Stimulated activated CD8-positive, alpha-beta memory T cell treated with anti-CD3 and anti-CD28 coated beads, Interleukin-15, amount 100 ng/mL, for 48 hours (primary cell): ENCODE results near the gene TUBA4A.
A peak's percentile ranks its signal among the peaks of the same experiment; 100 is the strongest.
"Not testable (repeated sequence)": the region's sequence is repeated elsewhere in the genome, so short reads cannot be mapped to it uniquely, and the experiment has no call there.

Experiments
- DNase-seq, 2 donors: peaks; one replicate each; pipeline ENCODE4 v3.0.0-alpha.2; 2020; ENCODE audit warnings: low read depth in 2 of 2

The TUBA4A gene

DNA sequence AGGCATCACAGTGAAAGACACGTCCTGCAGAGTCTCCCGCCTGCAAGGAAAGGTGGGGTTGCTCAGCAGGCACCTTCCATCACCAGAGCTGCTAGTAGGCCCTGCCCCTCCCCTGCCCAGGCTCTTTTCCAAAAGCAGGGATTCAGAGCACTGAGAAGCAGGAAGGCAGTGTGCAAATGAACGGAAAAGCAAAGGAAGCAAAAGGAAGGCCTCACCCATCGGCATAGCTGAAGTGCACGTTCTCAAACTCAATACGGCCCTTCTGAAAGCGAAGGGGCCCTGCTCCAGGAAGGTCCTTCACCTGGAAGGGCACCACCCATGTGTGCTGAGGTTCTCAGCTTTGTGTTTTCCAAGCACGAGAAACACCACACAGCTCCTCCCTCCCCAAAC, 40.7 kb downstream of the TUBA4A start:
- no peak for DNase-seq

DNA sequence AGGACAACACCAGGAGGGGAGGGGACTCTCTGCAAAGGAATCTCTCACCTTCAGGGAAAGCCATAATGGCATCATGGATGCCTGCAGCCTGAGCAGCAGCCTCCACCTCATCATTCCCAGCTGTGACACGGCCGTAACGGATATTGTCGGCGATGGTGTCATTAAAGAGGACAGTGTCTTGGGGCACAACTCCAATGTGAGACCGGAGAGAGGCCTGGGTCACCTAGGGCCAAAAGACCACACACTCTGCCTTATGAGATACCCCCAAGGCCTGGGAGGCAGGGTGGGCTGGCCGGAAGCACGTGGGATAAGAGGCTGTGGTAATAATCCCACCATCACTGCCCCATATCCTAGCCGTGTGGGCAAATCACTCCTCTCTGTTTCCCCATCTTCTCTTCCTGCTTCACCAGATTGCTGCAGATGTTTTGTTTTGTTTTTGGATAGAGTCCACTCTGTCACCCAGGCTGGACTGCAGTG, 42.8 kb downstream of the TUBA4A start:
- no peak for DNase-seq

DNA sequence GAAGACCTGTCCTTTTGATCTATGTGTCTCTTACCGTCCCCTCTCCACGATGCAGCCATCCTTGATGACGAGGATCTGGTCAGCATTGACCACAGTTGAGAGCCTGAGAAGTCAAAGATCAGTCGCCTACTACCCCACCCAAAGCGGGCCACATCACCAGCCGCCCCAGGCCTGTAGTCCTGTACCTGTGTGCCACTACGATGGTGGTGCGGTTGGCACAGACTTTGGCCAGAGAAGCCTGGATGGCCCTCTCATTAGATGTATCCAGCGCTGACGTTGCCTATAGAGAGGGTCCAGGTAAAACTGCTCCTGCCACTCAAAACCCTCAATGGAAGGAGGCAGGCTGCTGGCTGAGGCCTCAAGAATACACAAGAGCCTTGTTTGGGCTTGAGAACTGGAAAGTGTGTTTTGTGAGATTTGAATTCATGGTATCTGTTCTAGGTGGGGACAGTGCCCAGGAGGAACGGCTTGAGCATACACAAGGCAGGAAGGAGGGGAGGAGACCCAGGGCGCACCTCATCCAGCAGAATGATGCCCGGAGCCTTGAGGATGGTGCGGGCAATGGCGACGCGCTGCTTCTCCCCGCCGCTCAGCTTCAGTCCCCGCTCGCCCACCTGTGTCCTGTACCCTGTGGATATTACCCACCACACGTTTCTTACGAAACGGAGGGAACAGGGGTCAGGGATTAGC, 43.4 kb downstream of the TUBA4A start:
- DNase-seq, result no peak

DNA sequence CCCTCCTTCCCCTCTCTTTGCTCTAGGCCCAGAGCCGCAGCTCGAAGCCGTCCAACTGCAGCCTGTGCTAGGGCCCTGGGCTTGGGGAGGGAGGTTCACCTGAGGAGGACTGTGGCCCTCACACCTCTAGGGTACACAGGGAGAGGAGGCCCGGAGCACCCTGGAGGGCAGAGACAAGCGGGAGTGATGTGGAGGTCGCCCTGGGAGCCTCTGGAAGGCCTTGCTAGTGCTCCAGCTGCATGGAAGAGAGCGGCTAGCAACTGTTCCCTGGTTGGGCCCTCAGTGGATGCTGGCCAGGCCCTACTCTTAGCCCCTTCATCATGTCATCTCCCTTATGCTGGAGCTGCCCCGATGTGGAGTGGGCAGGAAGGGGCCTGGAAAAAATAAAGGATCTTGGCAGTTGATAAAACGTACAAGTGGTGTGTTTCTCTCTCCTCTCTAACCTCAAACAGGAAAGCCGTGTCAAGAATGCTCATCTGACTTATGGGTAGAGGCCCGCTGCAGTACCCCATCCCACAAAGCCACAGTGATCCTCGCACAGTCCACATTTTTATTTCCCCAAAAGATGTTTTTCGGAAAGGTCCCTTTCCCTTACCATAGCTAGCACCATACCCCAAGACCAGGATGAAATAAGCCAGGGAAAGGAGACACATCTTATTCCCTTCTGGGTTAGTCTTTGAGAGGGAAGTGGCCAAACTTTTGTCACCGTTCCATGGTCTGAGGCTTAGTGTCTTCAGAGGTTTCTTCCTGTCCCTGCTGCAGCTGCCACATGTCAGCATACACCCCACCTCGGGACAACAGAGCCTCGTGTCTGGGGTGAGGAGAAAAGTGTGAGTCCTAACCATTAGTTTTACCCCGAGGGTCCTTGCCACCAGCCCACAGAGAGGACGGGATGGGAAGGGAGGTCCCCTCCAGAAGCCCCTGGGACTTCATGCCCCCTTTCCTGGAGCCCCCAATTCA, 44.2 kb downstream of the TUBA4A start:
- DNase-seq, result no peak

DNA sequence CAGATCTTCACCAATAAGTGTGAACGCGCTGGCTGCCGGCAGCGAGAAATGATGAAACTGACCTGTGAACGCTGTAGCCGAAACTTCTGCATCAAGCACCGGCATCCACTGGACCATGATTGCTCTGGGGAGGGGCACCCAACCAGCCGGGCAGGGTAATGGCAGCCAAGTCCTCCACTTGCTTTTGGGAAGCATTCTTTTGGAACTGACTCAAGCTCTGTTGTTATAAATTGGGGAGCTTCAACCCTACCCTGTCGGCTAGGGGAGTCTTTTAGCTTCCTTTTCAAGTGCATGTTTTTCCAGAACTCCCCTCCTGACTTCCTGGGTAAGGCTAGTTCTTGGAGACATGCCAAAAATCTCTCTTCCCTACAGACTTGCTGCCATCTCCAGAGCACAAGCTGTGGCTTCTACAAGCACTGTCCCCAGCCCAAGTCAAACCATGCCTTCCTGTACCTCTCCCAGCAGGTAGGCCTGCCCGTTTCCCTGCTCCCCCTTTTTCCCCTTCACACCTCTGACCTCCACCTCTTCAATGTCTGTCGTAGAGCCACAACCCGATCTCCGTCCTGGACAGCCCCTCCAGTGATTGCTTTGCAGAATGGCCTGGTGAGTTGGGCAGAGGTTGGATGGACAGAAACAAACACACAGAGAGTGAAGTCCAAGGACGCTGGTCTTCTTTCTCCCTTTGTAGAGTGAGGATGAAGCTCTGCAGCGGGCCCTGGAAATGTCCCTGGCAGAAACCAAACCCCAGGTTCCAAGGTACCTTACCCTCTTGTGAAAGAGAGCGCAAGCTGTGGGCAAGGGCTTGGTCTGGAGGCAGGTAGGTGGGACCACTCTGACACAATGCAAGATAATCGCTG, 45.6 kb downstream of the TUBA4A start:
- no peak for DNase-seq

DNA sequence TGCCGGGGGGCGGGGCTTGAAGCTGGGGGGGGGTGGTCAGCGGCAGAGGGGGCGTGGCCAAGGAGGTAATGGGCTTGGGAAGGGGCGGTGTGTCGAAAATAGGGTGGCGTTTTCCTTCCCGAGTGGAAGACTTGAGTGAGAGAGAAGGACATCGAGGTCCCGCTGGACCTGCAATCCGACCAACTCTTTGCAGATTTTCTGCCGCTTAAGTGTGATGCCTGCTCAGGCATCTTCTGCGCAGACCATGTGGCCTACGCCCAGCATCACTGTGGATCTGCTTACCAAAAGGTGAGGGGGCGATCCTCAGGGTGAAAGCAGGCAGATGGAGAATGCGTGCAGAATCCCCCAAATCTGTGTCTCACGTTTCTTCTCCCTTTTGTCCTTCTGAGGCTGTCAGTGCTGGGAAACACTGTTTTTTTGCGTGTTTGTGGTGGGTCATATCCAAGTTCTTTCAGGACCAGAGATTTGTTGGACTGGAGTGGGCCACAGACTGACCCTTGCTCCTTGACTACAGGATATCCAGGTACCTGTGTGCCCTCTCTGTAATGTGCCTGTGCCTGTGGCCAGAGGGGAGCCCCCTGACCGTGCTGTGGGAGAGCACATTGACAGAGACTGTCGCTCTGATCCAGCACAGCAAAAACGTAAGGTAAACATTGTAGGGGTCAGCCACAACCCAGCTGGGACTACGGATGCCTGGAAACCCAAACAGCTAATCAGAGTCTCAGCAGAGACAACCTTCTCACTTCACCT, 46.4 kb downstream of the TUBA4A start:
- no peak for DNase-seq

DNA sequence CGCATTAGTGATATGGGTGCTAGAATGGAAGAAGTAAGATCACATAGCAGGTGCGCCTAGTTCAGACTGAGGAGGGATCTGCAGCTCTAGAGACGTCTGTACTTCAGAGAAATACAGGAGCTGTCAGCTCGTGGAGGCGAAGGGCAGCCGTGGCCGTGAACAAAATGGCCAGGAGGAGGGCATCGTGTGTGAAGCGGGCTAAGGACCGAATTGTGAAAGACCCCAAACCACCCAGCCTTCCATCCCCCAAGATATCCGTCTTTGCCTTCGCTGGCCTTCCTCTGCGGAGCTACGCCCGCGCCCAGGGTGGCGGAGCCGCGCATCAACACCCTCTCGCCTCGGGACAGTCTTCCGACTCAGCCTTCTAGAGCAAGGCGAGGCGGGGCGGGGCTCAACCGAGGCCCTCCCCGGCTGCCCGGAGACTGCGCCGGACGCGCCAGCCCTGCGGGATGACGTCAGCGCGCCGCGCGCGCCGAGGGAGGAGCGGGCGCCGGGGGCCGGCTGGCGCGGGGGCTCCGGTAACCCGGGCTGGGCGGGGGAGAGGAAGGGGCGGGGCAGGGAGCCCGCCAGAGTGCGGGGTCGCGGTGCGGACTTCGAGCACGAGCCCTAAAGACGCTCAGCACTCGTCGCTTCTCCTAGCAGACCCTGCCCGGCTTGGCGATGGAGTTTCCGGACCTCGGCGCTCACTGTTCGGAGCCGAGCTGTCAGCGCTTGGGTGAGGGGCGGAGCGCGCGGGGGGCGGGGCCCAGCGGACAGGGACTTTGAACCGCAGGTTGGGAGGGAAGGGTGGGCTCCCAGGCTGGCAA, 47.2 kb downstream of the TUBA4A start, which contains the start of gene ZFAND2B:
ZFAND2B (plus strand) TSS at position 455 of the 806 bp plus-strand sequence; CDS start at position 661, 206 bp downstream.
- DNase-seq, result peak; percentile 93

DNA sequence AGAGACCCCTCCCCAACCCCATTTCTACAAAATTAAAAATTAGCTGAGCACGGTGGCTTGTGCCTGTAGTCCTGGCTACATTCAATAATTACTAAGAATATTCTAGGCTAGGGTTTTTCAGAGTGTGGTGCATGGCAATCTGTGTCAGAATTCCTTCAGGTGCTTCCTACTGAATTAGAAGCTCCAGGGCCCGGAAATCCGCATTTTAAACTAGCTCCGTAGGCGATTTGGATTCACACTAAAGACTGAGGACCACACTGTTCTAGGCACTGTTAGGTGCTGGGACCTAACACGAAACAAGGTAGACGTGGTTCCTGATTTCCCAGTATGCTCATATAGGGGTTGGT, 47.8 kb downstream of the TUBA4A start:
- no peak for DNase-seq

DNA sequence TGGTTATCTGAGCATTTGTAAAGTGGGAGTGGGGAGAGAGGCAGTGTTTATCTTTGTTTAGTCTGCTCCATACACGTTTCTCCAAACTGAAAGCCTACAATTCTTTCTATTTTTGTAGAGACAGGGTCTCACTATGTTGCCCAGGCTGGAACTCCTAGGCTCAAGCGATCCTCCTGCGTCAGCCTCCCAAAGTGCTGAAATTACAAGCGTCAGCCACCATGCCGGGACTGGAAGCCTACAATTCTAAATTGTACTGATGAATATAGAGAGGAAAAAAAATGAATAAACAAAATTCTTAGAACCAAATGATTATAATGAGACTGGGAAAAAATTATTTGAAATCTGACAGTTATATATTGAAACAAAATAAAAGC, 48.6 kb downstream of the TUBA4A start:
- DNase-seq, result no peak

DNA sequence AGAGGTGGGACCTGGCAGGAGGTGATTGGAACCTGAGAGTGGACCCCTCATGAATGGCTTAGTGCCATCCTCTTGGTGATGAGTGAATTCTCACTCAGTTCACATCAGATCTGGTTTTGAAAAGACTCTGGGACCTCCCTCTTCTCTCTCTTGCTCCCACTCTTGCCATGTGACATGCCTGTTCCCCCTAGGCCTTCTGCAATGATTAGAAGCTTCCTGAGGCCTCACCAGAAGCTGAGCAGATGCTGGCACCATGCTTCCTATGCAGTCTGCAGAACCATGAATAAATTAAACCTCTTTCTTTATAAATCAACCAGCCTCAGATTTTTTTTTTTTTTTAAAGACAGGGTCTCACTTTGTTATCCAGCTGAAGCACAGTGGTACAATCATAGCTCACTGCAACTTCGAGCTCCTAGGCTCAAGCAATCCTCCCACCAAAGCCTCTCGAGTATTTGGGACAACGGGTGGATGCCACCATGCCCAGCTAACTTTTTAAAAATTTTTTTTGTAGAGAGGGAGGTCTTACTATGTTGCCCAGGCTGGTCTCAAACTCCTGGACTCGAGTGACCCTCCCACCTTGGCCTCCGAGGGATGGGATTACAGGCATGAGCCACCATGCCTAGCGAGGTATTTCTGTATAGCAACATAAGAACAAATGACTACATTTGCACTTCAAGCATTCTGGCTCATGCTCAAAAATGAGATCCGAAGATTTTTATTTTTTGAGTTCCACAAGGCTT, 49.1 kb downstream of the TUBA4A start:
- no peak for DNase-seq

DNA sequence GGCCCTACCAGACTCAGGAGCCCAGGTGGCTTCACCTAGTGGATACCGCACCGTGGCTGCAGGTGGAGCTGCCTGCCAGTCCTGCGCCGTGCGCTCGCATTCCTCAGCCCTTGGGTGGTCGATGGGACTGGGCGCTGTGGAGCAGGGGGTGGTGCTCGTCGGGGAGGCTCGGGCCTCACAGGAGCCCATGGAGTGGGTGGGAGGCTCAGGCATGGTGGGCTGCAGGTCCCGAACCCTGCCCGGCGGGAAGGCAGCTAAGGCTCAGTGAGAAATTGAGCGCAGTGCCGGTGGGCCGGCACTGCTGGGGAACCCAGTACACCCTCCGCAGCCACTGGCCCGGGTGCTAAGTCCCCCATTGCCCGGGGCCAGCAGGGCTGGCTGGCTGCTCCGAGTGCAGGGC, 52.4 kb downstream of the TUBA4A start:
- not testable (repeated sequence) for DNase-seq

DNA sequence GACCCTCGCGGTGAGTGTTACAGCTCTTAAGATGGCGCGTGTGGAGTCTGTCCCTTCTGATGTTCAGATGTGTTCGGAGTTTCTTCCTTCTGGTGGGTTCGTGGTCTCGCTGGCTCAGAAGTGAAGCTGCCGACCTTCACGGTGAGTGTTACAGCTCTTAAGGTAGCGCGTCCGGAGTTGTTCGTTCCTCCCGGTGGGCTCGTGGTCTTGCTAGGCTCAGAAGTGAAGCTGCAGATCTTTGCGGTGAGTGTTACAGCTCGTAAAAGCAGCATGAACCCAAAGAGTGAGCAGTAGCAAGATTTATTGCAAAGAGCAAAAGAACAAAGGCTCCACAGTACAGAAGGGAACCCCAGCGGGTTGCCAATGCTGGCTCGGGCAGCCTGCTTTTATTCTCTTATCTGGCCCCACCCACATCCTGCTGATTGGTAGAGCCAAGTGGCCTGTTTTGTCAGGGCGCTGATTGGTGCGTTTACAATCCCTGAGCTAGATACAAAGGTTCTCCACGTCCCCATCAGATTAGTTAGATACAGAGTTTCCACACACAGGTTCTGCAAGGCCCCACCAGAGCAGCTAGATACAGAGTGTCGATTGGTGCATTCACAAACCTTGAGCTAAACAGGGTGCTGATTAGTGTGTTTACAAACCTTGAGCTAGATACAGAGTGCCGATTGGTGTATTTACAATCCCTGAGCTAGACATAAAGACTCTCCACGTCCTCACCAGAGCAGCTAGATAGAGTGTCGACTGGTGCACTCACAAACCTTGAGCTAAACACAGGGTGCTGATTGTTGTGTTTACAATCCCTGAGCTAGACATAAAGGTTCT, 53.0 kb downstream of the TUBA4A start:
- not testable (repeated sequence) for DNase-seq
